K562 (cell line): ENCODE results near the gene NDUFAF3. TPM values are rescaled to one million over a fixed set of nuclear protein-coding genes. Genes with fewer than 3 reads are reported as not detected.

Experiments
- ARID1B ChIP-seq: fragments of 450-650 bp; IDR thresholded peaks from 2 replicates; pipeline ENCODE4 v1.6.1; 2016; ENCODE audit warnings: antibody characterized with exemption, mild to moderate bottlenecking, inconsistent platforms
- ARNT ChIP-seq, 2 experiments: fragments of 450-650 bp; IDR thresholded peaks; 2 replicates each; pipeline ENCODE4 v1.6.1; 2016; ENCODE audit warnings: mild to moderate bottlenecking in 1 of 2
- BCL6 ChIP-seq: fragments of 250-450 bp; sonication (Bioruptor Pico); IDR thresholded peaks from 2 replicates; pipeline ENCODE4 v1.4.0; 2020
- CREM ChIP-seq: IDR thresholded peaks from 2 replicates; pipeline ENCODE4 v1.6.1; 2014; ENCODE audit warnings: antibody characterized with exemption, low read depth
- ELF1 ChIP-seq: fragments of 200-800 bp; sonication (Bioruptor generic); IDR thresholded peaks from 2 replicates; pipeline ENCODE4 v1.6.1; 2016; ENCODE audit warnings: missing genetic modification characterization, missing compliant biosample characterization
- ELK3 ChIP-seq: fragments of 450-650 bp; formaldehyde crosslinking; IDR thresholded peaks from 2 replicates; pipeline ENCODE4 v1.4.0; 2020; ENCODE audit warnings: mild to moderate bottlenecking
- GABPA ChIP-seq: fragments of 200-800 bp; sonication (Bioruptor generic); conservative IDR thresholded peaks from 2 replicates; pipeline ENCODE4 v1.6.1; 2016; ENCODE audit warnings: low read depth, missing genetic modification characterization, missing compliant biosample characterization
- HLTF ChIP-seq: fragments of 450-650 bp; IDR thresholded peaks from 2 replicates; pipeline ENCODE4 v1.6.1; 2016
- KLF1 ChIP-seq: fragments of 450-650 bp; IDR thresholded peaks from 2 replicates; pipeline ENCODE4 v1.6.1; 2016; ENCODE audit warnings: missing genetic modification characterization, missing compliant biosample characterization
- MCM3 ChIP-seq: fragments of 450-650 bp; IDR thresholded peaks from 2 replicates; pipeline ENCODE4 v1.6.1; 2016
- MTA3 ChIP-seq: fragments of 450-650 bp; formaldehyde crosslinking; IDR thresholded peaks from 2 replicates; pipeline ENCODE4 v1.6.1; 2017; ENCODE audit warnings: mild to moderate bottlenecking, borderline replicate concordance
- NBN ChIP-seq: fragments of 450-650 bp; IDR thresholded peaks from 2 replicates; pipeline ENCODE4 v1.6.1; 2016; ENCODE audit warnings: low read depth, mild to moderate bottlenecking
- NFE2L1 ChIP-seq: fragments of 450-650 bp; IDR thresholded peaks from 2 replicates; pipeline ENCODE4 v1.6.1; 2016; ENCODE audit warnings: missing genetic modification characterization, low read depth, mild to moderate bottlenecking, missing compliant biosample characterization, moderate library complexity, borderline replicate concordance
- NFRKB ChIP-seq: fragments of 450-650 bp; IDR thresholded peaks from 2 replicates; pipeline ENCODE4 v1.6.1; 2016; ENCODE audit warnings: low read depth
- RBM14 ChIP-seq: fragments of 200-400 bp; formaldehyde crosslinking; IDR thresholded peaks from 2 replicates; pipeline ENCODE4 v1.6.1; 2018; ENCODE audit warnings: low read depth, mild to moderate bottlenecking, low read length, moderate library complexity, borderline replicate concordance; ENCODE audit not compliant: insufficient read depth
- RBM39 ChIP-seq: fragments of 200-400 bp; formaldehyde crosslinking; optimal IDR thresholded peaks from 2 replicates; pipeline ENCODE3; 2018; ENCODE audit warnings: low read depth, low read length
- SMAD2 ChIP-seq: fragments of 150-350 bp; IDR thresholded peaks from 2 replicates; pipeline ENCODE4 v1.6.1; 2014; ENCODE audit warnings: low read depth, mild to moderate bottlenecking, low read length
- TGIF2 ChIP-seq: sonication (generic); formaldehyde crosslinking; IDR thresholded peaks from 2 replicates; pipeline ENCODE4 v1.8.1; 2022; ENCODE audit warnings: mild to moderate bottlenecking, missing genetic modification reagents, moderate library complexity
- TOE1 ChIP-seq, 2 experiments: fragments of 450-650 bp in 1 of 2; sonication (generic) in 1 of 2; formaldehyde crosslinking in 1 of 2; IDR thresholded peaks; 2 replicates each; pipeline versions ENCODE4 v1.7.1 to v1.8.0; 2016 to 2022; ENCODE audit warnings: borderline replicate concordance in 2 of 2, mild to moderate bottlenecking in 2 of 2, antibody characterized with exemption in 1 of 2, inconsistent platforms in 1 of 2, low read depth in 1 of 2, missing genetic modification reagents in 1 of 2, moderate library complexity in 1 of 2
- XRCC3 ChIP-seq: fragments of 450-650 bp; IDR thresholded peaks from 2 replicates; pipeline ENCODE4 v1.6.1; 2017; ENCODE audit warnings: mild to moderate bottlenecking, moderate library complexity
- ZFX ChIP-seq: sonication (generic); formaldehyde crosslinking; IDR thresholded peaks from 2 replicates; pipeline ENCODE4 v1.8.0; 2022; ENCODE audit warnings: mild to moderate bottlenecking, missing genetic modification reagents, moderate library complexity
- ZKSCAN8 ChIP-seq: fragments of 200-800 bp; sonication (Bioruptor generic); IDR thresholded peaks from 2 replicates; pipeline ENCODE4 v1.6.1; 2016; ENCODE audit warnings: missing genetic modification characterization, missing compliant biosample characterization
- ZNF75A ChIP-seq: fragments of 450-650 bp; formaldehyde crosslinking; IDR thresholded peaks from 2 replicates; pipeline ENCODE4 v1.4.0; 2020; ENCODE audit warnings: mild to moderate bottlenecking
- ZNF780A ChIP-seq: fragments of 250-450 bp; sonication (Bioruptor Pico); IDR thresholded peaks from 2 replicates; pipeline ENCODE4 v1.5.0; 2021; ENCODE audit warnings: mild to moderate bottlenecking
- polyA plus RNA-seq, 8 experiments: library from polyadenylated mRNA; depleted of rRNA in 4 of 8; stranded (reverse) in 5 of 8; unstranded in 3 of 8; fragments of >200 nt; fragmentation: Nextera tagmentation in 2 of 8; fragmentation: Illumina TruSeq in 1 of 8; extraction: Ambion mirVana in 2 of 8; extraction: Trizol in 1 of 8; gene quantifications; 2 replicates each; pipeline versions ENCODE4 v1.2.1 to v1.2.3, GENCODE V29; 2011 to 2014; ENCODE audit warnings: inconsistent platforms in 1 of 8, missing spikeins in 1 of 8
- total RNA-seq, 7 experiments: library from RNA; depleted of rRNA in 6 of 7; stranded (reverse); fragments of >200 nt in 6 of 7; fragmentation: Illumina TruSeq in 2 of 7; extraction: Trizol in 2 of 7; gene quantifications; 2 replicates each; pipeline versions ENCODE4 v1.2.1 to v1.2.3, GENCODE V29; 2011 to 2021; ENCODE audit warnings: low replicate concordance in 1 of 7
- TF ChIP-seq, protein P1 (sequence below): fragments of 250-450 bp; sonication (Bioruptor Pico); IDR thresholded peaks from 2 replicates; pipeline ENCODE4 v1.4.0; 2020; ENCODE audit warnings: borderline replicate concordance
- TF ChIP-seq, protein P2 (sequence below), 2 experiments: fragments of 200-800 bp in 1 of 2; sonication (Bioruptor generic) in 1 of 2; sonication (generic) in 1 of 2; formaldehyde crosslinking in 1 of 2; IDR thresholded peaks in 1 of 2; conservative IDR thresholded peaks in 1 of 2; 2 replicates each; pipeline versions ENCODE4 v1.5.0 to v1.6.1; 2016 to 2020; ENCODE audit warnings: missing compliant biosample characterization in 1 of 2, missing genetic modification characterization in 1 of 2, missing genetic modification reagents in 1 of 2

Gene NDUFAF3
- total and polyA plus RNA-seq, 9 of the 15 experiments (the other 6 are each of a cell fraction or from before 2014, with no cell fraction given): 17.0 to 127 (median 36.3) TPM

- TF ChIP-seq ARNT (IDR thresholded peaks at IDR 0.05): no peak
- TF ChIP-seq SMAD2: no peak
- no peak for TF ChIP-seq ZNF75A
- TF ChIP-seq NBN: no peak
- TF ChIP-seq MCM3: no peak
- TF ChIP-seq ZKSCAN8 (CRISPR knock-in tag): no peak
- TF ChIP-seq ELF1: no peak
- TF ChIP-seq GABPA (tag): peak; percentile 16
- TF ChIP-seq HLTF: no peak
- no peak for TF ChIP-seq KLF1 (tag)
- TF ChIP-seq RBM14: no peak
- TF ChIP-seq ZNF780A (CRISPR knock-in tag): no peak
- no peak for TF ChIP-seq CREM
- TF ChIP-seq MTA3: 0 out of 2 replicates have a peak, but pooled peaks have one; percentile 25
- TF ChIP-seq RBM39: no peak
- TF ChIP-seq ZFX (CRISPR knock-in tag): no peak
- TF ChIP-seq ARID1B: no peak
- TF ChIP-seq, protein P1, sequence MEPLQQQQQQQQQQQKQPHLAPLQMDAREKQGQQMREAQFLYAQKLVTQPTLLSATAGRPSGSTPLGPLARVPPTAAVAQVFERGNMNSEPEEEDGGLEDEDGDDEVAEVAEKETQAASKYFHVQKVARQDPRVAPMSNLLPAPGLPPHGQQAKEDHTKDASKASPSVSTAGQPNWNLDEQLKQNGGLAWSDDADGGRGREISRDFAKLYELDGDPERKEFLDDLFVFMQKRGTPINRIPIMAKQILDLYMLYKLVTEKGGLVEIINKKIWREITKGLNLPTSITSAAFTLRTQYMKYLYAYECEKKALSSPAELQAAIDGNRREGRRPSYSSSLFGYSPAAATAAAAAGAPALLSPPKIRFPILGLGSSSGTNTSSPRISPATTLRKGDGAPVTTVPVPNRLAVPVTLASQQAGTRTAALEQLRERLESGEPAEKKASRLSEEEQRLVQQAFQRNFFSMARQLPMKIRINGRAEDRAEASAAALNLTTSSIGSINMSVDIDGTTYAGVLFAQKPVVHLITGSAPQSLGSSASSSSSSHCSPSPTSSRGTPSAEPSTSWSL (CRISPR knock-in tag): no peak
- TF ChIP-seq XRCC3: no peak
- TF ChIP-seq BCL6 (CRISPR knock-in tag): no peak
- TF ChIP-seq NFE2L1 (tag): no peak
- TF ChIP-seq TGIF2 (CRISPR knock-in tag): 0 out of 2 replicates have a peak, but pooled peaks have one; percentile 75
- TF ChIP-seq NFRKB: no peak
- no peak for TF ChIP-seq ELK3
- no peak for TF ChIP-seq TOE1 (IDR thresholded peaks at IDR 0.05; ENCODE audit: borderline replicate concordance)
- no peak for TF ChIP-seq TOE1 (CRISPR knock-in tag; IDR thresholded peaks at IDR 0.05; ENCODE audit: borderline replicate concordance, low read depth)
- TF ChIP-seq, protein P2, sequence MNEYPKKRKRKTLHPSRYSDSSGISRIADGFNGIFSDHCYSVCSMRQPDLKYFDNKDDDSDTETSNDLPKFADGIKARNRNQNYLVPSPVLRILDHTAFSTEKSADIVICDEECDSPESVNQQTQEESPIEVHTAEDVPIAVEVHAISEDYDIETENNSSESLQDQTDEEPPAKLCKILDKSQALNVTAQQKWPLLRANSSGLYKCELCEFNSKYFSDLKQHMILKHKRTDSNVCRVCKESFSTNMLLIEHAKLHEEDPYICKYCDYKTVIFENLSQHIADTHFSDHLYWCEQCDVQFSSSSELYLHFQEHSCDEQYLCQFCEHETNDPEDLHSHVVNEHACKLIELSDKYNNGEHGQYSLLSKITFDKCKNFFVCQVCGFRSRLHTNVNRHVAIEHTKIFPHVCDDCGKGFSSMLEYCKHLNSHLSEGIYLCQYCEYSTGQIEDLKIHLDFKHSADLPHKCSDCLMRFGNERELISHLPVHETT (CRISPR knock-in tag; conservative IDR thresholded peaks at IDR 0.05 in 1 of 2, IDR thresholded peaks at IDR 0.05 in 1 of 2): no peak
Observed at GRCh38 chr3:49020330-49021212, 1.4 kb upstream of the NDUFAF3 start (continued).
